OCI-LY7 (cell line): ENCODE measurements around the gene CRIP1. TPM values are rescaled to one million over a fixed set of nuclear protein-coding genes. Genes with fewer than 3 reads are reported as not detected.
A peak's percentile ranks its signal among the peaks of the same experiment; 100 is the strongest.

Experiments used
- BruUV-seq: library from RNA; stranded (reverse); fragments of 400-500 nt; replicated peaks from 2 replicates; lab custom pipeline; 2021; lab: Mats Ljungman, UMichigan
- CTCF ChIA-PET: fragments of 300-600 bp; sonication (Branson Sonifier 250); formaldehyde crosslinking; loops from one replicate; lab custom pipeline; 2022; ENCODE audit warnings: antibody characterized with exemption; ENCODE audit not compliant: unreplicated experiment; lab: Charles Lee
- POLR2A ChIA-PET: fragments of 300-600 bp; sonication (Branson Sonifier 250); formaldehyde crosslinking; loops from one replicate; lab custom pipeline; 2022; ENCODE audit warnings: antibody characterized with exemption; lab: Charles Lee
- DNase-seq: peaks from one replicate; pipeline ENCODE4 v3.0.0-alpha.2; 2015; ENCODE audit warnings: low spot score
- H2AFZ ChIP-seq: fragments of 200-600 bp; sonication (generic), shearing (Covaris generic); 2 replicates; pipeline ENCODE4 v1.6.1; 2014; ENCODE audit warnings: mild to moderate bottlenecking, antibody characterized with exemption, low read length, moderate library complexity
- H3K27ac ChIP-seq: fragments of 200-600 bp; sonication (generic); 2 replicates; pipeline ENCODE4 v1.5.1; 2014; ENCODE audit warnings: mixed run types, low read depth, mild to moderate bottlenecking, moderate library complexity, low read length, inconsistent platforms; ENCODE audit not compliant: poor library complexity, severe bottlenecking
- H3K36me3 ChIP-seq: fragments of 200-600 bp; sonication (generic); 2 replicates; pipeline ENCODE4 v1.6.1; 2014; ENCODE audit warnings: mild to moderate bottlenecking, antibody characterized with exemption, low read length, moderate library complexity, mixed read lengths; ENCODE audit not compliant: insufficient read depth
- H3K4me1 ChIP-seq: fragments of 200-600 bp; sonication (generic); 2 replicates; pipeline ENCODE4 v1.5.1; 2014; ENCODE audit warnings: mild to moderate bottlenecking, low read length; ENCODE audit not compliant: insufficient read depth, poor library complexity, severe bottlenecking
- H3K4me2 ChIP-seq: fragments of 200-600 bp; sonication (generic); 2 replicates; pipeline ENCODE4 v1.6.1; 2014; ENCODE audit warnings: mild to moderate bottlenecking, low read length
- H3K4me3 ChIP-seq: fragments of 200-600 bp; sonication (generic); 2 replicates; pipeline ENCODE4 v1.5.1; 2014; ENCODE audit warnings: mild to moderate bottlenecking, low read depth, low read length; ENCODE audit not compliant: poor library complexity, severe bottlenecking
- H3K79me2 ChIP-seq: fragments of 200-600 bp; sonication (generic); 2 replicates; pipeline ENCODE4 v1.6.1; 2016; ENCODE audit warnings: low read depth, mild to moderate bottlenecking, low read length, moderate library complexity, mixed read lengths; ENCODE audit not compliant: insufficient read depth
- H3K9me2 ChIP-seq: fragments of 200-600 bp; sonication (generic); 2 replicates; pipeline ENCODE4 v1.6.1; 2016; ENCODE audit warnings: mild to moderate bottlenecking, low read length, mixed read lengths; ENCODE audit not compliant: insufficient read depth
- H3K9me3 ChIP-seq: fragments of 200-600 bp; sonication (generic); 2 replicates; pipeline ENCODE4 v1.6.1; 2014; ENCODE audit warnings: mild to moderate bottlenecking, mixed run types, low read length, mixed read lengths
- H4K20me1 ChIP-seq: fragments of 200-600 bp; sonication (generic); 2 replicates; pipeline ENCODE4 v1.6.1; 2014; ENCODE audit warnings: mild to moderate bottlenecking, antibody characterized with exemption, low read length, moderate library complexity, mixed read lengths; ENCODE audit not compliant: insufficient read depth
- EZH2phosphoT487 ChIP-seq: fragments of 200-600 bp; sonication (generic); IDR thresholded peaks from 2 replicates; pipeline ENCODE4 v1.6.1; 2018; ENCODE audit warnings: low read depth, borderline replicate concordance, mild to moderate bottlenecking, mixed run types, antibody characterized with exemption, low read length, moderate library complexity, mixed read lengths
- intact Hi-C: fragments of 100-400 bp; cut with micrococcal nuclease; formaldehyde crosslinking; loops from one replicate; pipeline ENCODE4 v1.10.0; 2022; ENCODE audit not compliant: unreplicated experiment
- total RNA-seq, 2 experiments: library from RNA; depleted of rRNA in 1 of 2; stranded (reverse); fragments of >200 nt in 1 of 2; shearing (Covaris generic) in 1 of 2; gene quantifications; 2 replicates each; pipeline ENCODE4 v1.2.3, GENCODE V29; 2014 to 2022
- TF ChIP-seq, protein P1 (sequence below): fragments of 200-600 bp; sonication (generic); conservative IDR thresholded peaks from 2 replicates; pipeline ENCODE4 v1.5.1; 2014; ENCODE audit warnings: mild to moderate bottlenecking, antibody characterized with exemption, low read length, moderate library complexity, mixed read lengths

The CRIP1 gene
- total RNA-seq, 2 experiments from 2014 or later = 4.6 TPM; not detected in 1

DNA sequence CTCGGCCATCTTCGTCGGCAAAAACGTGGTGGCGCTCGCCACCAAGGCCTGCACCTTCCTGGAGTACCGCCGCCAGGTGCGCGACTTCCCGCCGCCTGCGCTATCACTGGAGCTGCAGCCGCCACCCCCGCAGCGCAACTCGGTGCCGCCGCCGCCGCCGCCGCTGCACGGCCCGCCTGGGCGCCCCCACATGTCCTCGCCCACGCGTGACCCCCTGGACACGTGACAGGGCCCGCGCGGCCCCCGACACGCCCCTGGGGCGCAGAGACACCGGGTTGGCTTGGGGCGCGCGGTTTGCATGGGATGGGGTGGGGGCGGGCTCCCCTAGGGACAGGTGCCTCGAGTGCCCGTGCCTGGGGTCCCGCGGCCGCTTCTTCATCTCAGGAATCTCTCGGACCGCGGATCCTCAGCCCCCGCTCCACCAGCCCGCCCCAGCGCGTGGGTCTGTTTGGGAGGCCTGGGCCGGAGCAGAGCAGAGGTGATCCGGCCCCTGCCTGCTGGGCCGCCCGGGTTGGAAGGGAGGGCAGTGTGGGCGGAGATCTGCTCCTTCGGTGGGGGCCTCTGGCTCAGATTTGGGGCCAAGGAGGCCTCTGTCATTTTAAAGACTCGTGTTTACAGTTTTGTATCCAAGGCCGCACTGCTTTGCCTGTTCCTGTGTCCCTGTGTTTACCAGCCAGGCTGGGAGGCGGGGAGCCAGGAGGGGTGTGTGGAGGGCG lies 43.0 kb downstream of the CRIP1 start:
- Histone ChIP-seq H3K4me2 (peak overlapping the region; percentile 79), H4K20me1 (no peaks in the 10 kb centered on the region), H3K9me2 (no peaks in the 10 kb centered on the region), H3K79me2 (no peaks in the 10 kb centered on the region), H2AFZ (no peak overlapping the region), H3K27ac (no peak overlapping the region), H3K36me3 (no peaks in the 10 kb centered on the region), H3K4me3 (no peak overlapping the region), H3K4me1 (peaks cover 47% of the 10 kb centered on the region), H3K9me3 (no peaks in the 10 kb centered on the region)
- no TSS peak for BruUV-seq
- DNase-seq = peak; percentile 12
- TF ChIP-seq, protein P1, sequence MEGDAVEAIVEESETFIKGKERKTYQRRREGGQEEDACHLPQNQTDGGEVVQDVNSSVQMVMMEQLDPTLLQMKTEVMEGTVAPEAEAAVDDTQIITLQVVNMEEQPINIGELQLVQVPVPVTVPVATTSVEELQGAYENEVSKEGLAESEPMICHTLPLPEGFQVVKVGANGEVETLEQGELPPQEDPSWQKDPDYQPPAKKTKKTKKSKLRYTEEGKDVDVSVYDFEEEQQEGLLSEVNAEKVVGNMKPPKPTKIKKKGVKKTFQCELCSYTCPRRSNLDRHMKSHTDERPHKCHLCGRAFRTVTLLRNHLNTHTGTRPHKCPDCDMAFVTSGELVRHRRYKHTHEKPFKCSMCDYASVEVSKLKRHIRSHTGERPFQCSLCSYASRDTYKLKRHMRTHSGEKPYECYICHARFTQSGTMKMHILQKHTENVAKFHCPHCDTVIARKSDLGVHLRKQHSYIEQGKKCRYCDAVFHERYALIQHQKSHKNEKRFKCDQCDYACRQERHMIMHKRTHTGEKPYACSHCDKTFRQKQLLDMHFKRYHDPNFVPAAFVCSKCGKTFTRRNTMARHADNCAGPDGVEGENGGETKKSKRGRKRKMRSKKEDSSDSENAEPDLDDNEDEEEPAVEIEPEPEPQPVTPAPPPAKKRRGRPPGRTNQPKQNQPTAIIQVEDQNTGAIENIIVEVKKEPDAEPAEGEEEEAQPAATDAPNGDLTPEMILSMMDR = no peak
- TF ChIP-seq EZH2phosphoT487 = no peak
- intact Hi-C loops = loop anchor here (2.0 kb wide), 1 partner anchor 159 kb away; no protein-coding TSS in a partner anchor
- ChIA-PET POLR2A (no interaction called here), CTCF (interaction anchor here (0.6 kb wide), 1 partner anchor 41 kb away, joined by 3 read pairs; no protein-coding TSS in a partner anchor)

DNA sequence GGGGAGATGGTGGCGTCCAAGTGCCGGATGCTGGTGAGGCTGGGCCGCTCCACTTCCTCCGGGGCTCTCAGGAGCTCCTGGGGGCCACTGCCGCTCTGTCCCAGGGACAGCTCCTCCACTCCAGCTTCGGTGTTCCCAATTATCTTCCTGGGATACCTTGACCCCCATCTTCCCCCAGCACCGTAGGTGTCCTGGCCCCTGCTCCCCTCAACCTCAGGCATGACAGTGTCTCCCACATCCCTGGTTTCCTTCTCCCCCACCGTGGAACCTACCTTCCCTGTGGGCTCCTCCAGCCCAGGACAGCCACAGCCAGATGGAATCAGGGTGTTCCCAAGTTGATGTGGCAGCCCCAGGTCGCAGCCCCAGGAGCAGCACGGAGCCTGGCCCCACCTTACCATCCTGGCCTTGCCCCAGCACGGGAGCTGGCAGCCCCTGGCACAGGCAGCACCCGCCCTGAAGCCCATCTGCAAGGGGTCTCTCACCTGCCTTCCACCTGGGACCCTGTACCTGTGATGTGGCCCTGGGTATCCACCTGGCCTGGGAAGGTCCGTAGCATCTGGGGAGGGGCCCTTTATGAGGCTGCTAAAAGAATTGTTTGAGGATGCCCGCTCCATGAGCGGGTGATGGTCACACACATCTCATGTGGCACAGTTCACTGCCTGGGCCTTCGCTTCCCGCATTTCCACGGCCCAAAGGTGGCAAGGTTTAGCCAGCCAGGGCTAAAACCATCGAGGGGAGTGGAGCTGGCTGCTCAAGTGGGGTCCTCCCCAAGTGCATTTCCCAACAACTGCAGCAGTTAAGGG lies 43.8 kb downstream of the CRIP1 start:
- ChIA-PET POLR2A (no interaction called here), CTCF (no interaction called here)
- no peak overlapping the region for H2AFZ ChIP-seq
- H3K4me3 ChIP-seq = no peak overlapping the region
- DNase-seq = peak; percentile 37
- peaks cover 47% of the 10 kb centered on the region for H3K4me1 ChIP-seq
- H3K9me2 ChIP-seq = no peaks in the 10 kb centered on the region
- no peak for TF ChIP-seq EZH2phosphoT487
- TF ChIP-seq, protein P1 = no peak
- no peaks in the 10 kb centered on the region for H3K79me2 ChIP-seq
- BruUV-seq = no TSS peak
- no peaks in the 10 kb centered on the region for H3K9me3 ChIP-seq
- no peaks in the 10 kb centered on the region for H4K20me1 ChIP-seq
- intact Hi-C loops = no loop called here
- H3K4me2 ChIP-seq = peak overlapping the region; percentile 79; the same call in 1 of the 2 replicates
- no peaks in the 10 kb centered on the region for H3K36me3 ChIP-seq
- no peak overlapping the region for H3K27ac ChIP-seq
